ENCODE data around the gene NME9. TPM values are rescaled to one million over a fixed set of nuclear protein-coding genes. Genes with fewer than 3 reads are reported as not detected.

Gene NME9
- total and polyA plus RNA-seq, 11 donors: not detected

GRCh38 chr3:138348754-138349739 is 19.4 kb upstream of the NME9 start:
- peaks cover 0 to 3% (median 0%) of the 10 kb centered on the region in 9 donors for H3K27me3 ChIP-seq
- no peaks in the 10 kb centered on the region for H3K9me3 ChIP-seq
- H3K4me1 ChIP-seq: peaks cover 0 to 54% (median 32%) of the 10 kb centered on the region in 12 donors
- peaks cover 0 to 5% (median 0%) of the 10 kb centered on the region in 9 donors for H3K36me3 ChIP-seq
- DNase-seq (peak in 2 of 5 donors; percentile 35 to 66), ATAC-seq (peak in 3 of 4 donors; percentile 5 to 13 (median 10))
- peak overlapping the region; percentile 89 to 99 (median 96) for H3K27ac ChIP-seq
- intact Hi-C loops (cut with DNase I): loop anchor here in 4 of 10 donors (2.0 to 10.0 kb wide), 4 partner anchors 33 to 246 kb away; partner anchors contain the start of gene CEP70 (in 1 of the 4)
- H3K4me3 ChIP-seq: peak overlapping the region; percentile 72 to 97 (median 83)
- TF ChIP-seq CTCF (IDR thresholded peaks at IDR 0.05) (no peak), POLR2A (IDR thresholded peaks at IDR 0.05) (no peak)
- WGBS, 4 donors: 2 to 13% (median 5%) methylated on average over 9 to 58 of the region's 58 CpGs

- TF ChIP-seq CTCF (IDR thresholded peaks at IDR 0.05): peak; percentile 15 to 69 (median 46)
- peak; percentile 85 to 99 for TF ChIP-seq POLR2A (IDR thresholded peaks at IDR 0.05)
- Histone ChIP-seq H3K9me3 (no peaks in the 10 kb centered on the region), H3K27me3 (peaks cover 0 to 3% (median 0%) of the 10 kb centered on the region in 9 donors), H3K4me3 (peak within 1 kb of the TSS; percentile 72 to 97 (median 83)), H3K36me3 (peaks cover 0 to 4% (median 0%) of the 10 kb centered on the region in 9 donors), H3K27ac (peak within 1 kb of the TSS; percentile 89 to 99 (median 96)), H3K4me1 (peaks cover 0 to 45% (median 30%) of the 10 kb centered on the region in 12 donors)
- intact Hi-C loops (cut with DNase I): loop anchor here in 4 of 10 donors (2.0 to 10.0 kb wide), 4 partner anchors 34 to 247 kb away; partner anchors contain the start of gene CEP70 (in 1 of the 4)
- peak; percentile 82 to 91 (median 89) for DNase-seq
- ATAC-seq: peak; percentile 33 to 89 (median 72)
- 0% methylated on average over 33 to 93 of the region's 93 CpGs for WGBS, 4 donors
These were observed 18.5 kb upstream of the NME9 start, which contains the start of gene MRAS for GRCh38 chr3:138347960-138348753. Gene MRAS, plus strand, starts transcription at chr3:138348579. Its CDS starts 24,305 bp downstream, at chr3:138372884.

GRCh38 chr3:138344754-138345153 is 15.1 kb upstream of the NME9 start:
- ATAC-seq: no peak
- TF ChIP-seq POLR2A (IDR thresholded peaks at IDR 0.05) (no peak), CTCF (IDR thresholded peaks at IDR 0.05) (no peak)
- Histone ChIP-seq H3K27ac (no peak overlapping the region), H3K4me1 (peaks cover 0 to 13% (median 9%) of the 10 kb centered on the region in 12 donors), H3K9me3 (no peaks in the 10 kb centered on the region), H3K36me3 (no peaks in the 10 kb centered on the region), H3K4me3 (no peak overlapping the region), H3K27me3 (peaks cover 0 to 3% (median 0%) of the 10 kb centered on the region in 9 donors)
- intact Hi-C loops (cut with DNase I): loop anchor here in 3 of 10 donors (5.0 to 10.0 kb wide), 3 partner anchors 38 to 250 kb away; partner anchors contain the start of gene CEP70 (in 1 of the 3)
- WGBS, 4 donors: 56 to 79% (median 67%) methylated on average over 1 of the region's 1 CpG; no CpG with 5 or more reads in 1 of the 4 donors
- no peak for DNase-seq
